Caki2 (cell line): ENCODE results near the gene P2RY2. TPM values are rescaled to one million over a fixed set of nuclear protein-coding genes. Genes with fewer than 3 reads are reported as not detected.

Source experiments
- total RNA-seq: library from RNA; depleted of rRNA; stranded (reverse); fragments of >200 nt; shearing (Covaris generic); gene quantifications from 2 replicates; pipeline ENCODE4 v1.2.3, GENCODE V29; 2014; ENCODE audit warnings: low replicate concordance; rRNA removed

Gene P2RY2
- total RNA-seq, 1 experiment from 2014 or later, result 0.47 TPM

Other genes starting within 250 kb of the P2RY2 start
- 1.8 and 4.4 TPM in 2 replicates for gene FCHSD2, start 76.0 kb upstream of the P2RY2 start, total RNA-seq
- 0.41 TPM in 1 of 2 replicates, not detected in the other for gene P2RY6, start 54.1 kb downstream of the P2RY2 start, total RNA-seq
- 3.9 and 6.0 TPM in 2 replicates for gene ARHGEF17, start 90.0 kb downstream of the P2RY2 start, total RNA-seq
- 2.5 and 3.8 TPM in 2 replicates for gene RELT, start 158.1 kb downstream of the P2RY2 start, total RNA-seq